ENCODE data around the gene TUBA4B.

Gene TUBA4B

DNA sequence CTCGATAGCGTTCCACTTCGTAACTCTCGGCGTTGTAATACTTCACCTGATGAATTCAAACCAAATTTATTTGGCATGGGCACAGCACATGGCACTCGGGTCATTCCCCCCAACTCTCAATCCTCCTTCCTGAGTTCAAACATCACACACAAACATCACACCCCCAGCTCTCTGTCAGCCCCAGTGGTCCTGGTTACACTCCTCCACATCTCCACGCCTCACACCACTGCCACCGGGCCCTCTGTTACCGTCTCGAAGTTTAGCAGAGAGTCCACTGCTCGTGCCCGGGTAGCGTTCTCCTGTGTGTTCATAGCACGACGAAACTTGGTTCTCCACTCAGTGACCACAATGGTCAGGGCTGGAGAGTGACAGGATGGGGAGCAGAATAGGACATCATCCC, 38.9 kb upstream of the TUBA4B start:
- no peak for ATAC-seq
- Mint-ChIP-seq H3K36me3 (peaks cover 33% of the 10 kb centered on the region), H3K9me3 (no peaks in the 10 kb centered on the region), H3K4me1 (peaks cover 26% of the 10 kb centered on the region), H3K27ac (no peak overlapping the region), H3K27me3 (no peaks in the 10 kb centered on the region), H3K4me3 (no peak overlapping the region)

DNA sequence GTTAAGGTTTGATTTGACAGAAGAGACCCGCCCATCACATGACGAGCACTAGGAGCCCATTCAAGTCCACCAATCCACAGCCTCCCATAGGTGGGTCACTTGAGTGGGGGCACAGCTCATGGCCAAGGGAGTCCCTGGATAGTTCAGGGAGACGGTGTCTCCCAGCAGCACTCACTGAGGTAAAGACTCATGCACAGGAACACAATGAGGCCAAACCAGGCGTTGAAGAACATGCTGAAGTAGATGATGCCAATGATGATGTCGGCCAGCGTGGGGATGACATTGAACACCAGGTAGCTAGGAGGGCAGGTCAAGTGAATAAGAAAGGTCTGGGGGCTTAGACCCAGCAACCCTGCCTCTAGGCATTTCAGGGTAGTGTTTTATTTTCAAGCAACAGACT, 38.3 kb upstream of the TUBA4B start:
- Mint-ChIP-seq H3K36me3 (peaks cover 33% of the 10 kb centered on the region), H3K4me3 (no peak overlapping the region), H3K27ac (no peak overlapping the region), H3K9me3 (no peaks in the 10 kb centered on the region), H3K4me1 (peaks cover 33% of the 10 kb centered on the region), H3K27me3 (no peaks in the 10 kb centered on the region)
- ATAC-seq, result no peak

DNA sequence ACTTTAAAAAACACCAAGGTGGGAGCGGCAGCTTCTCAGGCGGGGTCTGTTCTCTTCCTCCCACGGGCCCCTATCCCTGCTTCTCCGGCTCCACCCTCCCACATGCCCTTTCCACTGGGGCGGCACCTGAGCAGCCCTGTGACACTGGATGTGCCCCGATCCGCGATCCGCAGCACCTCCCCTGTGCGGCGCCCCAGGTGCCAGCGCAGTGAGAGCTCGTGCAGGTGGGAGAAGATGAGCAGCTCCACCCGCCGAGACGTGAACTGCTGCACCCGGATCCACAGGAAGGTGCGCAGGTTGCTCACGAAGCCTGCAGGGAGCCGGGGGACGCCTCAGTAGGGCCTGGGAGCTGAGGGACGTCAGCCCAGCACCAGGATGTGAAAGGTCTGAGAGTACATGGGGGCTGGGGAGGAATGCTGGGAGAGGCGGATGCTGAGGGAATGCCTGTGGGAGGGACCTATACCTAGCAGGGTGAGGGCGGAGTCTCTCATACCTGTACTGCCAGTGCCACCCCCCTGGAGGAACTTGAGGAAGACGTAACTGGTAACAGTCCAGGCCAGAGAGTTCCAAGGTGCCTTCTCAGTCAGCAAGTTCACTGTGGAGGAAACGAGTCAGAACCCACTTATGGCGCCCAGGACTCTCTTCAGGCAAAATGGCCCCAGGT, 37.0 kb upstream of the TUBA4B start:
- Mint-ChIP-seq H3K27me3 (no peaks in the 10 kb centered on the region), H3K4me3 (no peak overlapping the region), H3K27ac (peak overlapping the region; percentile 37), H3K9me3 (no peaks in the 10 kb centered on the region), H3K4me1 (peaks cover 35% of the 10 kb centered on the region), H3K36me3 (peaks cover 36% of the 10 kb centered on the region)
- ATAC-seq, result no peak

DNA sequence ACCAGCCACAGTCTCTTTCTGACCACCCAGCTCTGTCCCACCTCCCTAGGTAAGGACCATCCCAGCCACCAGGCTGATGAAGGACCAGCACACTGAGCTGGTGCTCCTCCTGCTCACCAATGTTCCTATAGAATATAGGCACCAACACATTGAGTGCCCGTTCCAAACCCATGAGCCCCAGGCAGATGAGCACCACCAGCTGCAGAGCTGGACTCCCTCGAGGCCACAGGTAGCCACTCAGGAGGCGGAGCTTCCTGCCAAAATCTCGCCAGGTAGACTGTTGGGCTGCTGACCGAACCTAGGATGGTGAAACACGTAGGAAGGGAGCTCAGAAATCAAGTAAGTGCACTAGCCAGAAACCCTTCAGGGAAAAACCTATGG, 36.5 kb upstream of the TUBA4B start:
- ATAC-seq, result no peak
- H3K27ac Mint-ChIP-seq, result peak overlapping the region; percentile 37
- no peaks in the 10 kb centered on the region for H3K27me3 Mint-ChIP-seq
- peak overlapping the region; percentile 36 for H3K4me3 Mint-ChIP-seq
- peaks cover 41% of the 10 kb centered on the region for H3K36me3 Mint-ChIP-seq
- peaks cover 35% of the 10 kb centered on the region for H3K4me1 Mint-ChIP-seq
- no peaks in the 10 kb centered on the region for H3K9me3 Mint-ChIP-seq

DNA sequence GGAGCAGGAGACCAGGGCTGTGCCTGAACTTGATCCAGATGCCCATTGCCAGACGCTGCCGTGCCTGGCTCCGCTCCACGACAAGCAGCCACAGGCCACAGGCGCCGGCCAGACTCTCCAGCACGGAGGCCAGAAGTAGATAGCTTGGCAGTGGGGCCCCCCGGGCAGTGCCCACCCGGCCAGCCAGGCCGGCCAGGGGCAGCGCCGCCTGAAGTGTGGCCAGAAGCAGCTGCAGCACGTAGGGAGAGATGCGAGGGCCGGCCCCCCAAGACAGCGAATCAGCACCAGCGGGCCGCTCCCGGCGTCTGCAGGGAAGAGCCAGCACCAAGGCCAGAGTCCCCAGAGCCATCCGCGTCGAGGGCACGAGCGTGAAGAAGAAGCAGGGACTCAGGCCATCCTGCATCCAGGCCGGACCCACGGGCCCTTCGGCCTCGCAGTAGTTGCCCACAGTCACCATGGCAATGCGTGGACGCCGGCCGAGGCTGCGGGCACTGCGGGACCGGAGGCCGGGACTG, 34.8 kb upstream of the TUBA4B start:
- H3K4me1 Mint-ChIP-seq, result peaks cover 35% of the 10 kb centered on the region
- H3K4me3 Mint-ChIP-seq, result peak overlapping the region; percentile 84
- no peaks in the 10 kb centered on the region for H3K27me3 Mint-ChIP-seq
- peak; percentile 62 for ATAC-seq
- no peaks in the 10 kb centered on the region for H3K9me3 Mint-ChIP-seq
- peaks cover 49% of the 10 kb centered on the region for H3K36me3 Mint-ChIP-seq
- H3K27ac Mint-ChIP-seq, result peak overlapping the region; percentile 78

DNA sequence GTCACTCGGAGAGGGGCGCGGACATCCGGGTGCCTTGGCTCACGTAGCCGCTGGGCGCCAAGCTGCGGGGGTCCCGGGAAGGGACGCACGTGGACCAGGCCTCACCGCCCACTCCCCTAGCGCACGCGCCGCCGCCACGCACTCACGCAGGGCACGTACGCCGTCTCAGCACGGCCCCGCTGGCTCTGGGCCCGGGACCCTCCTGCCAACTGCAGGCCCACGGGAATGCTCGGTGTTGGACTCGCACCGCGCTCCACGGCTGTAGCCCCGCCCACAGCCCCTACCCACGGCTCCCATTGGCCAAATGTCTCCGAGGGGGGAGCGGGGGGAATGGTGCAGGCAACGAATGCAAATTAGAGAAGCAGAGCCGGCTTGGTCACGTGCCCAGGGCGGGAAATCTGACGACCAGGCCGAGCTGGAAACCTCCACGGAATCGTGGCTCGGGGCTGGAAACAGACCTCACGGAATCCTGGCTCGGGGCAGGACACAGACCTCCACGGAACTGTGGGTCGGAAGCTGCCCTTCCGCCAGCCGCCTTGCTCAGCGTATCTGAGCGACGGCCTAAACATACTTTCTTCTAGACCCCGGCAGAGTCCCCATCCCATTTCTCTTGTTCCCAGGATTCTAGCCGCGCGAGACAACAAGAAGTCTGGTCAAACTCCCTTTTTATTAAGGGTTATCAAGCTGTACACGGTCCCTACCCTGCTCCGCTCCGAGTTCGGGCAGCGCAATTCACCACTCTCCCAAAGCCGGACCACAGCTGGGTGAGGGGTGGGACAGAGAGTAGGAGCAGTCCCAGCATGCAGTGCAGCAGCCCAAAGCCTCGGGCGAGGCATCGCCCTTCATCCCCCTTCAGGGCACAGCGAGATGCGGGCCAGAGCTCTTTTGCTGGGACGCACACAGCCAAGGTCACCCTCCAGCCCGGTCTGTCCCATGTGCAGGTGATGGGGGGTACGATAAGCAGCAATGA, 34.0 kb upstream of the TUBA4B start, which contains the start of gene ABCB6:
TSS of gene ABCB6 (minus strand) at position 227 of the 970 bp plus-strand sequence. CDS start 285 bp downstream, outside the sequence.
- ATAC-seq, result peak; percentile 93
- Mint-ChIP-seq H3K9me3 (no peaks in the 10 kb centered on the region), H3K27ac (peak within 1 kb of the TSS; percentile 78), H3K4me1 (peaks cover 35% of the 10 kb centered on the region), H3K4me3 (peak within 1 kb of the TSS; percentile 84), H3K27me3 (no peaks in the 10 kb centered on the region), H3K36me3 (peaks cover 51% of the 10 kb centered on the region)

DNA sequence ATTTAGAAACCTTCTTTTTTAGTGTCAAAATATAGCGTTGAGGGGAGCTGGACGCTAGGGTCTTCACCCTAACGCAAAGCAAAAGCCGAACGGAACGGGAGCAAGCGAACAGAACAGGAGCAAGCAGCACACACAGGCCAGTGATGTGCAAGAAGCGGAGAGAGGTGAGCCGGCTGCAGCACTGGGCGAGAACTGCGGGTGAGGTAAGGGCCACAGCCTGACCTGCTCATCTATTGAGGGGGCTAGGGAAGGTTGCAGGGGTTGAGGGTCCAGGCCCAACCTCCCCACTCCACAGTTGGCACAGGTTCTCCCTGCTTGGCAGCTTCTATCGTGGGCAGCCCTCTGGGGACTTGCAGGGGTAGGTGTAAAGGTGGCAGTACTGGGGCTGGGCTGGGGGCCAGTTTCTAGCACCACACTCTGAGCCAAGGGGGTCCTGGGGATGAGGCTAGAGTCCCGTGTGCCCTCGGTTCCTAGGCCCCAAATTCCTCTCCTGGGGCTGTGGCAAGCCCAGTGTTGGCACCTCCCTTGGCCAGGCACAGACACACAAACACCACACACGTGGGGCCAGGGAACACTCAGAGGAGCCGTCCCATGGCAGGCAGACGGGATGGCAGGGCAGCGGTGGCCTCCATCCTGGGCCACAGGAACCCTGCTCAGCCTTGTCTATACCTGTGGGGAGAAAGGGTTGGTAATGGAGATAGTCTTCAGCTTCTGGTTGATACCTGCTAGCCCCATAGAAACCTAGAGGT, 33.1 kb upstream of the TUBA4B start:
- no peak for ATAC-seq
- Mint-ChIP-seq H3K9me3 (no peaks in the 10 kb centered on the region), H3K4me1 (peaks cover 40% of the 10 kb centered on the region), H3K36me3 (peaks cover 51% of the 10 kb centered on the region), H3K27me3 (no peaks in the 10 kb centered on the region), H3K27ac (no peak overlapping the region), H3K4me3 (no peak overlapping the region)

DNA sequence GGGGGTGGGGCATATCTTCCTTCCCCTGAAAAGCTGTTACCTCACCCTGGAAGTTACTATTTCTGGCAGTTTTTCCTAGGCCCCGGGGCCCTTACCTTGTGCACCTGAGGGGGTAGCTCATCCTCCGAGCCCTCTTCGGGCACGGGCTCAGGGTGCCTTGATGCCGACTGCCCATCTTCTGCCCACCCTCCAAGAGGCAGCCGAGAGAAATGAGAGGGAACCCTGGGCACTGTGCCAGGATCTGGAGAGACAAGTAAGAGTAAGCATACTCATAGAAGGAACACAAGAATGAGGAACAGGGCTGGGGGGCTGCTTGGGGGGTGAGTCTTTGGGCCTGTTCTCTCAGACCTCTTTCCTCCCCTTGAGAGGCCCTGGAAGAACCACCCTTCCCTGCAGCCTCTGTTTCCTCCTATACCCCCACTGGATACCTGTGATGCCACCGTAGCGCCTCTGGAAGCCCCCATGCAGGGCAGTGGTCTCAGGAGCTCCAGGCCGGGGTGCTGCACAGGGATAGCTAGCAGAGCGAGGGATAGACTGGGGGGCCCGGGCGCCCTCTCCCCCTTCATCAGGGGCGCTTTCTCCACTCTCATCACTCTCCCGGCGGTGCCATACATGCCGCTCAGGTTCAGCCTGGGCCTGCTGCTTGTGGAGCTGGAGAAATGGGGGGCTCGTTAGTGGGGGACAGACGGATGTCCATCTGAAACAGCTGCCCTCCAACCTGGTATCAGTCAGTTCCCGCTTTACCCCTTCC, 32.2 kb upstream of the TUBA4B start:
- Mint-ChIP-seq H3K36me3 (peaks cover 57% of the 10 kb centered on the region), H3K4me1 (peaks cover 47% of the 10 kb centered on the region), H3K9me3 (no peaks in the 10 kb centered on the region), H3K27me3 (no peaks in the 10 kb centered on the region), H3K27ac (peak overlapping the region; percentile 5), H3K4me3 (no peak overlapping the region)
- ATAC-seq, result no peak

DNA sequence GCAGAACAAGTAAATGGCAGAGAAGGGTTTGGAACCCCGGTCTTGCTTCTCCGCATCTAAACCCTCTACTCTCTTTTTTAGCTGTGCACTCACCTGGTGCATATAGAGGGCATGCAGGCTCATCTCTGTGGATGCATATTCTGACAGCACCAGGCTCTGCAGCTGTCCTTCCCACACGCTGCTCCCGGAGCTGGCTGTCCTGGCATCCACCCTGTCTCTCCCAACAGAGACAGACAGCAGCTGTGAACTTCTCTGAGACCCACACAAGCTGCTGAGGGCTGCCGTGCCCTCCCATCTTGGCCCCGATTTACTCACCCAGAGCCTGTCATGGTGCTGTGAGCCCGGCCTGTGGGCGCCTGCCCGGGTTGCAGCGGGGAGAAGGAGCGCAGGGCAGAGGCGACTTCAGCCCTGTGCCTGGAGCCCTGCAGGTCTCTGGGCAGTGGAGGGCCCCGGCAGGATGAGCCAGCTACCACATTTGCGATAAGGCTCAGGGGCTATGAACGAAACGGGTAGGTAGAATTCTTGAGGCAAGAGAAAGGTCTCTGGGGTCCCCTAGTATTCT, 31.0 kb upstream of the TUBA4B start:
- H3K36me3 Mint-ChIP-seq, result peaks cover 56% of the 10 kb centered on the region
- no peak overlapping the region for H3K27ac Mint-ChIP-seq
- H3K9me3 Mint-ChIP-seq, result no peaks in the 10 kb centered on the region
- no peaks in the 10 kb centered on the region for H3K27me3 Mint-ChIP-seq
- no peak overlapping the region for H3K4me3 Mint-ChIP-seq
- H3K4me1 Mint-ChIP-seq, result peaks cover 42% of the 10 kb centered on the region
- ATAC-seq, result no peak

DNA sequence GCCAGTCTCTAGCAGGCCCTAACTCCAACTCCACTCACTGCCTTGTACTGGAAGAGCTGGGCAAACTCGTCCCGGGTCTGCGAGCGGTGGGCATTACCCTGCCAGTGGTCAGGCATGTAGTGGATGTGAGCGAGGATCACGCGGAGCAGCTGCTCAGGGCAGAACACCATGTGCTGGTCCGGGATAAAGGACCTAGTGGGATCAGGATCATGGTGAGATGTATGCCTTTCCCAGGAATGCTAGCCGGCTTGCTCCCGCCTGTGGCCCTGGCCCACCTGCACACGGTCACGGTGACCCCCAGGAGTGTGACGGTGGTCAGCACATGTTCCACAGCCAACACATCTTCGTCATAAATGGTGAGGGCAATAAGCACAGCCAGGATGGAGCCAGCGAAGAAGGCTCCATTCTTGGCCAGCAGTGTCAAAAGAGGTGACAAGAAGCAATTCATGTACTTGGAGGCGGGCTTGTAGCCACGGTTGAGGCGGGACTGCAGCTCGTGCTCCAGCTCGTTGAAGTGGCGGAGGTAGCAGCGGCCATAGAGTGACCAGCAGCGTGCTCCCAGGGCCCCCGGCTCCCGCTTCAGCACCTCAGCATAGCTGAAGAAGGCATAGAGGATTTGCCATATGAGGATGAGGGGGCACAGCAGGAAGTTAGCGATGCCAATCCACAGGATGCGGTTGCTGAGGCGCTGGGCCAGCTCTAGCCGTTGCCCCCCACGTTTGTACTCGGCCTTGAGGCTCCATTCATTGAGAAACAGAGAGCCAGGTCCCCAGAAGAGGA, 29.0 kb upstream of the TUBA4B start:
- H3K9me3 Mint-ChIP-seq, result no peaks in the 10 kb centered on the region

DNA sequence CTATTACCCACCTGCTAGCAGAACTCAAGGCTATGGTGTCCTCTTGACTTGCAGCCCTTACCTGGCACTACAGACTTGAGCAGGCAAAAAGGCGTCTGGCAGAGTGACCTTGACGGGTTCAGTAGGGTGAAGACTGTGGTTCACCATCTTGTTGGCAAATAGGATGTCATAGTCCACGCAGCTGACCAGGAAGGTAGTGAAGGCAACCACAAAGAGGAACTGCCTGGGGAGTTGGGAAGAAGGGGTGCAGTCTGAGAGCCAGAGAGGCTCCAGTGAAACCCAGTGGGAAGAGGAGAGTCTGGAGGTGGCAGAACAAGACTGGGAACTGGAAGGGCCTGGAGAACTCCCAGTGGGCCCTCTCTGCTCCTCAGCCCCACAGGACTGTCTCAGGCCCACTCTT, 27.7 kb upstream of the TUBA4B start:
- peaks cover 41% of the 10 kb centered on the region for H3K4me1 Mint-ChIP-seq
- peaks cover 58% of the 10 kb centered on the region for H3K36me3 Mint-ChIP-seq
- no peak for ATAC-seq
- H3K27me3 Mint-ChIP-seq, result no peaks in the 10 kb centered on the region
- H3K4me3 Mint-ChIP-seq, result no peak overlapping the region
- H3K27ac Mint-ChIP-seq, result no peak overlapping the region
- H3K9me3 Mint-ChIP-seq, result no peaks in the 10 kb centered on the region

More for the DNA sequence above, 29.0 kb upstream of the TUBA4B start:
- ATAC-seq, result no peak
- Mint-ChIP-seq H3K27me3 (no peaks in the 10 kb centered on the region), H3K4me1 (peaks cover 48% of the 10 kb centered on the region), H3K4me3 (no peak overlapping the region), H3K27ac (no peak overlapping the region), H3K36me3 (peaks cover 56% of the 10 kb centered on the region)

DNA sequence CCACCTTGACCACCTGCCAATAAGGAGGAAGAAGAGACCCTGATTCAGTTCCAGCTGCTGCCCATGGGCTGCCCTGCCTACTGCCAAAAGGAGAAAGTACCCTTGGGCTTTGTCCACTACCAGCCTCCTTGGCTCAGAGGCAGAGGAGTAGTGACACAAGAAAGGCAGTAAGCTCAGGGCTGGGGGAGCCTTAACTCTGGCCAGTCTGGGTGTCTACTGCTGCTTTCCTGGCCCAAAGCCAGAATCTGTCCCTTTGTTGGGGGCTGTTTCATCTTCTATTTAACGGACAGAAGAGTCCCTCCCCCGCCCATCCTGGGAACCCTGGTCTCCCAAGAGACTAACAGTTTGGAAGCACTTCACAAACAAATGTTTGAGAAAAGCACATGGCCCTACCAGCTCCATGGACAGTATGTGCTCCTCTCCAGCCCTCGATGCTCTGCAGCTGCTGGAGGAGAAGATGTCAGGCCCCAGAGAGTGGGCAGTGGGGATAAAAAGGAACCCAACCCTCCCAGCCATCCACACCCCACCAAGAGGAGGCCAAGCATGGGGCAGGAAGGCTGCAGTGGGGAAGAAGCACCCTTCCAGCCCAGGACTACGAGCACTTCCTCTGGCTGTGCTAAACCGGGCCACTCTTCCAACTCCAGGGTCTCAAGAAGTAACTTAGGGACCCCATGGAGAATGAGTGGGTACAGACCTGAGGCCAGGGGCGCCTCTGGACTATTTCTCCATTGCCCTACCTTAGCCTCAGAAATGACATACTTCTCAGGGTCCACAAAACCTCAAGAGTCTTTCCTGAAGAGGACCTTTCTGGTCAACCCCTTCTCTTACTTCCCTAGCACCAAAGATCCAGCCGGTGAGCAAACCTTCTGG, 24.8 kb upstream of the TUBA4B start:
- no peaks in the 10 kb centered on the region for H3K27me3 Mint-ChIP-seq
- no peak for ATAC-seq
- H3K9me3 Mint-ChIP-seq, result no peaks in the 10 kb centered on the region
- H3K4me3 Mint-ChIP-seq, result peak overlapping the region; percentile 99
- peaks cover 47% of the 10 kb centered on the region for H3K4me1 Mint-ChIP-seq
- H3K36me3 Mint-ChIP-seq, result peaks cover 42% of the 10 kb centered on the region
- peak overlapping the region; percentile 95 for H3K27ac Mint-ChIP-seq

DNA sequence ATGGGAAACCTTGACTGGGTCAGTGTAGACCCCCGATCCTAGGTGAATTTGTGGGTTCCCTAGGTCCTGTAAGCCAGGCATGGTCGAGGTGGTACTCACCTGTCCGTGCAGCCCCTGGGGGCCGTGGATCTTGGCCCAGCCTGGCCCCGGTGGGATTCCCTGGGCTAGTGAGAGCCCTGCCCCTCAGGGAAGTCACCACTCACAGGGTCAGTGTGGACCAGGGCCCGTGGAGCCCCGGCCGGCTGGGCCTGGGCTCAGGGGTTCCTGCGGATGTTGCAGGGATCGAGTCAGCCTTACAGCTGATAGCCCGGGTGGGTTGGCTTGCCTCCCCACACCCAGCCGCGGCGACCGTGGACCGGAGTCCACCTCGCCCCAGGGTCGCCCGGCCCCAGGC, 24.1 kb upstream of the TUBA4B start:
- peak overlapping the region; percentile 99 for H3K4me3 Mint-ChIP-seq
- H3K36me3 Mint-ChIP-seq, result peaks cover 42% of the 10 kb centered on the region
- peaks cover 47% of the 10 kb centered on the region for H3K4me1 Mint-ChIP-seq
- H3K27me3 Mint-ChIP-seq, result no peaks in the 10 kb centered on the region
- peak overlapping the region; percentile 95 for H3K27ac Mint-ChIP-seq
- no peak for ATAC-seq
- H3K9me3 Mint-ChIP-seq, result no peaks in the 10 kb centered on the region
